ENCODE results near the gene UBAC1.
"Not testable (repeated sequence)": the region's sequence is repeated elsewhere in the genome, so short reads cannot be mapped to it uniquely, and the experiment has no call there.

The UBAC1 gene

GRCh38 chr9:135960411-135961276 lies 529 bp downstream of the UBAC1 start:
- DNase-seq (ENCODE audit: low read depth in 2 of 3, low spot score in 1 of 3): no peak

- DNase-seq (ENCODE audit: low read depth in 2 of 3, low spot score in 1 of 3): no peak
Measured at GRCh38 chr9:135959814-135960213, 1.4 kb downstream of the UBAC1 start.

- no peak for DNase-seq (ENCODE audit: low read depth in 2 of 3, low spot score in 1 of 3)
Measured at GRCh38 chr9:135958485-135958884, 2.7 kb downstream of the UBAC1 start.

- DNase-seq (ENCODE audit: low read depth in 2 of 3, low spot score in 1 of 3): no peak
Measured at GRCh38 chr9:135957431-135957830, 3.7 kb downstream of the UBAC1 start.

GRCh38 chr9:135956802-135957174 lies 4.4 kb downstream of the UBAC1 start:
- DNase-seq (ENCODE audit: low read depth in 2 of 3, low spot score in 1 of 3): no peak

- DNase-seq (ENCODE audit: low read depth in 2 of 3, low spot score in 1 of 3): no peak
Measured at GRCh38 chr9:135955934-135956801, 5.0 kb downstream of the UBAC1 start.

GRCh38 chr9:135952664-135953206 lies 8.4 kb downstream of the UBAC1 start:
- no peak for DNase-seq (ENCODE audit: low read depth in 2 of 3, low spot score in 1 of 3)

- no peak for DNase-seq (ENCODE audit: low read depth in 2 of 3, low spot score in 1 of 3)
Measured at GRCh38 chr9:135951889-135952663, 9.1 kb downstream of the UBAC1 start.

- DNase-seq (ENCODE audit: low read depth in 2 of 3, low spot score in 1 of 3): not testable (repeated sequence)
Measured at GRCh38 chr9:135951310-135951709, 9.9 kb downstream of the UBAC1 start.

- not testable (repeated sequence) for DNase-seq (ENCODE audit: low read depth in 2 of 3, low spot score in 1 of 3)
Measured at GRCh38 chr9:135950841-135951240, 10.3 kb downstream of the UBAC1 start.

- no peak for DNase-seq (ENCODE audit: low read depth in 2 of 3, low spot score in 1 of 3)
Measured at GRCh38 chr9:135950135-135950682, 11.0 kb downstream of the UBAC1 start.

- DNase-seq (ENCODE audit: low read depth in 2 of 3, low spot score in 1 of 3): no peak
Measured at GRCh38 chr9:135949501-135950134, 11.6 kb downstream of the UBAC1 start.

GRCh38 chr9:135948968-135949367 lies 12.2 kb downstream of the UBAC1 start:
- no peak for DNase-seq (ENCODE audit: low read depth in 2 of 3, low spot score in 1 of 3)

- DNase-seq (ENCODE audit: low read depth in 2 of 3, low spot score in 1 of 3): no peak
Measured at GRCh38 chr9:135948446-135948845, 12.7 kb downstream of the UBAC1 start.

- no peak for DNase-seq (ENCODE audit: low read depth in 2 of 3, low spot score in 1 of 3)
Measured at GRCh38 chr9:135947582-135947981, 13.6 kb downstream of the UBAC1 start.

GRCh38 chr9:135947105-135947504 lies 14.1 kb downstream of the UBAC1 start:
- DNase-seq (ENCODE audit: low read depth in 2 of 3, low spot score in 1 of 3): not testable (repeated sequence)

GRCh38 chr9:135946392-135946994 lies 14.7 kb downstream of the UBAC1 start:
- no peak for DNase-seq (ENCODE audit: low read depth in 2 of 3, low spot score in 1 of 3)

- DNase-seq (ENCODE audit: low read depth in 2 of 3, low spot score in 1 of 3): no peak
Measured at GRCh38 chr9:135945969-135946368, 15.2 kb downstream of the UBAC1 start.

GRCh38 chr9:135944444-135945252 lies 16.5 kb downstream of the UBAC1 start:
- no peak for DNase-seq (ENCODE audit: low read depth in 2 of 3, low spot score in 1 of 3)
